H1 (cell line): ENCODE measurements around the gene UPP1. TPM values are rescaled to one million over a fixed set of nuclear protein-coding genes. Genes with fewer than 3 reads are reported as not detected.

Experiments used
- CTCF ChIA-PET: fragments of 300-600 bp; sonication (Branson Sonifier 250); formaldehyde crosslinking; loops from one replicate; lab custom pipeline; 2021; ENCODE audit not compliant: partially characterized antibody; lab: Charles Lee
- POLR2A ChIA-PET: fragments of 300-600 bp; sonication (Branson Sonifier 250); formaldehyde crosslinking; loops from one replicate; lab custom pipeline; 2021; ENCODE audit warnings: inconsistent platforms; ENCODE audit not compliant: partially characterized antibody; lab: Charles Lee
- DNase-seq, 2 experiments: peaks; one replicate each; pipeline versions ENCODE4 v3.0.0 to v3.0.0-alpha.2; 2010 to 2022; ENCODE audit warnings: low spot score in 2 of 2, low read depth in 1 of 2, mixed read lengths in 1 of 2
- FAIRE-seq: peaks from 2 replicates; lab custom pipeline; 2011; peaks lifted over from hg19 to GRCh38; lab: Jason Lieb, UNC
- H2AFZ ChIP-seq: 2 replicates; pipeline ENCODE4 v1.8.1; 2012; ENCODE audit warnings: low read length, inconsistent platforms
- H2AK5ac ChIP-seq: 2 replicates; pipeline ENCODE4 v1.6.1; 2013; ENCODE audit warnings: low read depth, low read length
- H2BK120ac ChIP-seq: replicated peaks from 2 replicates; pipeline ENCODE3; 2013; ENCODE audit warnings: low read depth, low read length, inconsistent platforms
- H2BK12ac ChIP-seq: 2 replicates; pipeline ENCODE4 v1.6.1; 2013; ENCODE audit warnings: low read depth, low read length
- H2BK15ac ChIP-seq: 2 replicates; pipeline ENCODE4 v1.6.1; 2013; ENCODE audit warnings: low read length
- H2BK20ac ChIP-seq: 2 replicates; pipeline ENCODE4 v1.6.1; 2013; ENCODE audit warnings: low read length
- H2BK5ac ChIP-seq: 2 replicates; pipeline ENCODE4 v1.6.1; 2013; ENCODE audit warnings: low read depth, low read length
- H3K14ac ChIP-seq: 2 replicates; pipeline ENCODE4 v1.6.1; 2013; ENCODE audit warnings: inconsistent platforms; ENCODE audit not compliant: insufficient read length
- H3K18ac ChIP-seq: 2 replicates; pipeline ENCODE4 v1.6.1; 2013; ENCODE audit warnings: low read length; ENCODE audit errors: extremely low read depth
- H3K23ac ChIP-seq: 2 replicates; pipeline ENCODE4 v1.6.1; 2013; ENCODE audit warnings: inconsistent platforms; ENCODE audit not compliant: insufficient read length
- H3K23me2 ChIP-seq: 2 replicates; pipeline ENCODE4 v1.6.1; 2013; ENCODE audit warnings: low read depth, low read length
- H3K27ac ChIP-seq: 2 replicates; pipeline ENCODE4 v1.6.1; 2011; ENCODE audit warnings: low read depth, low read length, inconsistent platforms
- H3K27me3 ChIP-seq, 4 experiments: replicated peaks in 1 of 4; 1 replicate in 1 of 4; 2 replicates in 3 of 4; pipeline versions ENCODE4 v1.6.1 to v1.8.1; 2011 to 2013; ENCODE audit warnings: low read length in 3 of 4, mild to moderate bottlenecking in 3 of 4, inconsistent platforms in 2 of 4, mixed read lengths in 2 of 4, moderate library complexity in 1 of 4; ENCODE audit not compliant: control insufficient read depth in 3 of 4, insufficient read depth in 3 of 4; ENCODE audit errors: extremely low read depth in 1 of 4
- H3K36me3 ChIP-seq, 4 experiments: 2 replicates each; pipeline versions ENCODE4 v1.6.1 to v1.8.1; 2011 to 2013; ENCODE audit warnings: mild to moderate bottlenecking in 4 of 4, low read length in 3 of 4, moderate library complexity in 2 of 4, control low read depth in 1 of 4, inconsistent platforms in 1 of 4; ENCODE audit not compliant: insufficient read depth in 4 of 4, control insufficient read depth in 2 of 4
- H3K4ac ChIP-seq: replicated peaks from 2 replicates; pipeline ENCODE3; 2013; ENCODE audit warnings: low read length, low read depth, mixed read lengths, inconsistent platforms; ENCODE audit not compliant: insufficient read length
- H3K4me1 ChIP-seq, 4 experiments: replicated peaks in 1 of 4; 1 replicate in 1 of 4; 2 replicates in 3 of 4; pipeline versions ENCODE4 v1.6.1 to v1.8.1; 2011 to 2013; ENCODE audit warnings: low read length in 3 of 4, inconsistent platforms in 2 of 4, mixed read lengths in 1 of 4; ENCODE audit not compliant: insufficient read depth in 4 of 4, control insufficient read depth in 3 of 4
- H3K4me2 ChIP-seq, 2 experiments: 2 replicates each; pipeline versions ENCODE4 v1.6.1 to v1.8.1; 2011 to 2013; ENCODE audit warnings: low read depth in 2 of 2, low read length in 2 of 2, control low read depth in 1 of 2, inconsistent platforms in 1 of 2, mild to moderate bottlenecking in 1 of 2; ENCODE audit not compliant: insufficient read depth in 1 of 2
- H3K4me3 ChIP-seq, 4 experiments: fragments of 200-600, 300-600 bp in 1 of 4; sonication (generic), shearing (Covaris generic), sonication (Bioruptor Twin) in 1 of 4; 2 replicates each; pipeline versions ENCODE4 v1.5.1 to v1.8.1; 2011 to 2016; ENCODE audit warnings: low read length in 4 of 4, low read depth in 3 of 4, control low read depth in 2 of 4, inconsistent platforms in 2 of 4, mild to moderate bottlenecking in 2 of 4, mixed read lengths in 1 of 4, moderate library complexity in 1 of 4; ENCODE audit not compliant: insufficient read depth in 2 of 4; ENCODE audit errors: extremely low read depth in 1 of 4
- H3K56ac ChIP-seq: replicated peaks from 2 replicates; pipeline ENCODE3; 2013; ENCODE audit warnings: low read depth, mild to moderate bottlenecking, mixed read lengths, low read length, inconsistent platforms; ENCODE audit not compliant: insufficient read length
- H3K79me1 ChIP-seq: 2 replicates; pipeline ENCODE4 v1.6.1; 2013; ENCODE audit warnings: low read depth, low read length, control low read depth
- H3K79me2 ChIP-seq, 2 experiments: 2 replicates each; pipeline versions ENCODE4 v1.6.1 to v1.8.1; 2012 to 2013; ENCODE audit warnings: low read length in 2 of 2, mild to moderate bottlenecking in 2 of 2, inconsistent platforms in 1 of 2; ENCODE audit not compliant: insufficient read depth in 2 of 2, control insufficient read depth in 1 of 2
- H3K9ac ChIP-seq, 4 experiments: replicated peaks in 1 of 4; 1 replicate in 1 of 4; 2 replicates in 3 of 4; pipeline versions ENCODE4 v1.6.1 to v1.8.1; 2011 to 2013; ENCODE audit warnings: low read depth in 3 of 4, low read length in 3 of 4, control low read depth in 2 of 4, mild to moderate bottlenecking in 2 of 4, moderate library complexity in 2 of 4, inconsistent platforms in 1 of 4; ENCODE audit errors: extremely low read depth in 1 of 4
- H3K9me3 ChIP-seq, 2 experiments: 2 replicates each; pipeline versions ENCODE4 v1.6.1 to v1.8.1; 2012 to 2013; ENCODE audit warnings: mild to moderate bottlenecking in 2 of 2, moderate library complexity in 2 of 2, control low read depth in 1 of 2, inconsistent platforms in 1 of 2, low read depth in 1 of 2, low read length in 1 of 2, mixed read lengths in 1 of 2; ENCODE audit not compliant: insufficient read depth in 2 of 2
- H4K20me1 ChIP-seq, 2 experiments: replicated peaks in 1 of 2; 2 replicates each; pipeline versions ENCODE3 to v1.8.1; 2011 to 2013; ENCODE audit warnings: inconsistent platforms in 2 of 2, low read length in 2 of 2, mild to moderate bottlenecking in 1 of 2; ENCODE audit not compliant: insufficient read depth in 2 of 2, control insufficient read depth in 1 of 2
- H4K5ac ChIP-seq: 2 replicates; pipeline ENCODE4 v1.6.1; 2013; ENCODE audit warnings: low read length, low read depth, mixed read lengths, inconsistent platforms; ENCODE audit not compliant: insufficient read length
- H4K8ac ChIP-seq: 2 replicates; pipeline ENCODE4 v1.8.0; 2013; ENCODE audit warnings: mild to moderate bottlenecking, moderate library complexity, low read length, inconsistent platforms; ENCODE audit not compliant: insufficient read depth; ENCODE audit errors: extremely low read depth
- H4K91ac ChIP-seq: replicated peaks from 2 replicates; pipeline ENCODE3; 2013; ENCODE audit warnings: low read length, mixed read lengths, inconsistent platforms; ENCODE audit not compliant: insufficient read length
- ASH2L ChIP-seq: fragments of 200-600, 300-600 bp; sonication (generic); IDR thresholded peaks from one replicate; pipeline ENCODE4 v1.7.1; 2017; ENCODE audit warnings: low read length
- BACH1 ChIP-seq: IDR thresholded peaks from 2 replicates; pipeline ENCODE4 v1.6.1; 2012; ENCODE audit warnings: low read length, improper control_type of control experiment
- CBX8 ChIP-seq: fragments of 300-800, 300-1000 bp; sonication (generic); IDR thresholded peaks from 2 replicates; pipeline ENCODE4 v1.7.1; 2016; ENCODE audit warnings: low read depth, low read length, borderline replicate concordance
- CREB1 ChIP-seq: IDR thresholded peaks from 2 replicates; pipeline ENCODE4 v1.6.1; 2012; ENCODE audit warnings: inconsistent platforms
- EGR1 ChIP-seq: IDR thresholded peaks from 2 replicates; pipeline ENCODE4 v1.6.1; 2011; ENCODE audit warnings: low read depth, low read length, borderline replicate concordance
- EZH2 ChIP-seq: fragments of 200-600 bp; sonication (generic); IDR thresholded peaks from 2 replicates; pipeline ENCODE4 v1.7.1; 2012; ENCODE audit warnings: low read depth, mild to moderate bottlenecking, moderate library complexity, low read length, inconsistent platforms; ENCODE audit not compliant: severe bottlenecking
- HDAC2 ChIP-seq, 2 experiments: fragments of 300-600 bp in 1 of 2; sonication (generic) in 1 of 2; IDR thresholded peaks; 2 replicates each; pipeline ENCODE4 v1.6.1; 2011 to 2012; ENCODE audit warnings: low read depth in 2 of 2, low read length in 2 of 2, mild to moderate bottlenecking in 2 of 2, moderate library complexity in 2 of 2, borderline replicate concordance in 1 of 2, inconsistent platforms in 1 of 2
- JUN ChIP-seq: IDR thresholded peaks from 2 replicates; pipeline ENCODE4 v1.6.1; 2011; ENCODE audit warnings: low read depth, mild to moderate bottlenecking, improper control_type of control experiment, low read length
- JUND ChIP-seq: IDR thresholded peaks from 2 replicates; pipeline ENCODE4 v1.6.1; 2011; ENCODE audit warnings: mild to moderate bottlenecking, improper control_type of control experiment, low read length
- NANOG ChIP-seq: IDR thresholded peaks from 2 replicates; pipeline ENCODE4 v1.6.1; 2011; ENCODE audit warnings: low read length, low read depth, mild to moderate bottlenecking, inconsistent platforms; ENCODE audit not compliant: insufficient read depth, poor library complexity, severe bottlenecking
- RAD21 ChIP-seq, 2 experiments: IDR thresholded peaks in 1 of 2; conservative IDR thresholded peaks in 1 of 2; 2 replicates each; pipeline ENCODE4 v1.6.1; 2011; ENCODE audit warnings: low read depth in 2 of 2, low read length in 2 of 2, improper control_type of control experiment in 1 of 2, inconsistent platforms in 1 of 2, mild to moderate bottlenecking in 1 of 2, moderate library complexity in 1 of 2
- RFX5 ChIP-seq: IDR thresholded peaks from 2 replicates; pipeline ENCODE4 v1.6.1; 2011; ENCODE audit warnings: low read depth, low read length, improper control_type of control experiment, borderline replicate concordance
- SAP30 ChIP-seq: fragments of 300-600 bp; sonication (generic); IDR thresholded peaks from 2 replicates; pipeline ENCODE4 v1.7.1; 2012; ENCODE audit warnings: low read length, moderate library complexity, mild to moderate bottlenecking, inconsistent platforms; ENCODE audit not compliant: insufficient read depth, insufficient replicate concordance
- SRF ChIP-seq: IDR thresholded peaks from 2 replicates; pipeline ENCODE4 v1.6.1; 2011; ENCODE audit warnings: mild to moderate bottlenecking, low read depth, low read length, moderate library complexity
- WGBS, 2 experiments: shearing (Covaris generic) in 1 of 2; methylation state at CpG; one replicate each; pipeline versions ENCODE4 v1.1.6 to v1.1.7; 2013 to 2015; ENCODE audit warnings: low lambda C conversion rate in 2 of 2, mixed read lengths in 2 of 2, inconsistent platforms in 1 of 2, low coverage in 1 of 2, missing lambda C conversion rate in 1 of 2; ENCODE audit not compliant: insufficient replicate concordance in 2 of 2, insufficient coverage in 1 of 2, insufficient read length in 1 of 2; ENCODE audit errors: extremely low coverage in 1 of 2, missing lambda C conversion rate in 1 of 2; 5-methylcytosine and 5-hydroxymethylcytosine counted together
- polyA plus RNA-seq, 7 experiments: library from polyadenylated mRNA; depleted of rRNA in 3 of 7; stranded (reverse) in 5 of 7; unstranded in 2 of 7; fragments of >200 nt in 5 of 7; fragments of 200-250 nt in 2 of 7; gene quantifications; 1 replicate in 5 of 7; 2 replicates in 1 of 7; 4 replicates in 1 of 7; pipeline versions ENCODE4 v1.2.1 to v1.2.3, GENCODE V29; 2011 to 2013; ENCODE audit warnings: missing spikeins in 2 of 7, mixed read lengths in 2 of 7
- total RNA-seq: library from RNA; stranded (reverse); fragmentation: NEBNext Ultra II Directional; extraction: Animal tissue kit (Norgen Biotek cat#: 25700); gene quantifications from 2 replicates; pipeline ENCODE4 v1.2.1, GENCODE V29; 2021

The UPP1 gene
- total and polyA plus RNA-seq, 2 of the 8 experiments (the other 6 are each of a cell fraction or from before 2014, with no cell fraction given), result 40.7 to 46.2 TPM

DNA sequence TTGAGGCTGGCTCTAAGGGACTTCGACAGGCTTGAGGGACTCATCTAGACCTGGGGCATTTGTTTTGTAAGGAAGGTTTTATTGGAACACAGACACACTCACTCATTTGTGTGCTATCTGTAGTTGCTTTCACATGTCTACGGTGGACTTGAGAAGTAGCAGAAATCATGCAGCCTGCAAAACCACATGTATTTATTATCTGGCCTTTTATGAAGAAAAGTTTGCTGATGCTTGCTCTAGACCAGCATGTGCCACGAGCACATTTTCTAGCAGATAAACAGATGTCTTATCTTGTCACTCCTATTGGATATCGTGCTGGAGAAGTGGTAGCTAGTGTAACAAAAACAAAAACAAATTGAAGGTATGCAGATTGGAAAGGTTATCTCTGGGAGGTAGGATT, 9.8 kb downstream of the UPP1 start:
- FAIRE-seq, result no peak
- H3K36me3 ChIP-seq, result peaks cover 17 to 91% (median 50%) of the 10 kb centered on the region in 4 experiments; a peak in 7 of 8 replicates
- no peak overlapping the region for H2AK5ac ChIP-seq
- no peaks in the 10 kb centered on the region; the same call in 1 of the 2 replicates for H3K79me1 ChIP-seq
- no peaks in the 10 kb centered on the region for H3K23me2 ChIP-seq
- no peak overlapping the region for H3K27ac ChIP-seq
- ChIA-PET CTCF (interaction anchor here (1.0 to 1.5 kb wide), 2 partner anchors 10 to 12 kb away, joined by 3 to 4 read pairs; no protein-coding TSS in a partner anchor), POLR2A (interaction anchor here (2.0 kb wide), 1 partner anchor 10 kb away, joined by 10 read pairs; the partner anchor contains the start of gene UPP1)
- H2BK15ac ChIP-seq, result no peak overlapping the region
- no peaks in the 10 kb centered on the region for H3K4me1 ChIP-seq
- no peak overlapping the region for H3K14ac ChIP-seq
- no peak overlapping the region for H3K56ac ChIP-seq
- H3K9me3 ChIP-seq, result no peaks in the 10 kb centered on the region
- H3K79me2 ChIP-seq, result 0 out of 4 replicates have a peak, but pooled peaks cover 0 to 4% of the 10 kb centered on the region in 2 experiments
- H3K4me3 ChIP-seq, result no peak overlapping the region
- no peak overlapping the region for H3K23ac ChIP-seq
- no peak overlapping the region for H4K91ac ChIP-seq
- no peak overlapping the region for H2BK120ac ChIP-seq
- no peak overlapping the region for H2BK5ac ChIP-seq
- no peak overlapping the region for H3K4ac ChIP-seq
- no peaks in the 10 kb centered on the region for H3K27me3 ChIP-seq
- 88% methylated on average over 4 of the region's 4 CpGs; no CpG with 5 or more reads in 1 of the 2 experiments for WGBS, 2 experiments
- H3K9ac ChIP-seq, result no peak overlapping the region
- H2BK20ac ChIP-seq, result no peak overlapping the region
- no peak overlapping the region for H4K8ac ChIP-seq
- no peak overlapping the region for H2BK12ac ChIP-seq
- no peak overlapping the region for H2AFZ ChIP-seq
- no peak overlapping the region for H4K5ac ChIP-seq
- peaks cover 0 to 2% of the 10 kb centered on the region in 2 experiments for H4K20me1 ChIP-seq
- H3K4me2 ChIP-seq, result no peak overlapping the region
- no peak for DNase-seq
- no peak overlapping the region for H3K18ac ChIP-seq
- TF ChIP-seq RAD21 (IDR thresholded peaks at IDR 0.05 in 1 of 2, conservative IDR thresholded peaks at IDR 0.05 in 1 of 2; ENCODE audit: low read depth in 2 of 2, low read length in 2 of 2) (no peak), CBX8 (no peak), HDAC2 (IDR thresholded peaks at IDR 0.05; ENCODE audit: borderline replicate concordance in 1 of 2, low read depth in 2 of 2, low read length in 2 of 2) (no peak), EGR1 (no peak), JUN (no peak), SRF (no peak), RFX5 (no peak), ASH2L (no peak), CREB1 (no peak), SAP30 (no peak), BACH1 (no peak), JUND (no peak), EZH2 (no peak), NANOG (no peak)
